ENCODE measurements around the gene MKNK1.

The MKNK1 gene

GRCh38 chr1:46522184-46522968, 81.7 kb downstream of the MKNK1 start:
- DNase-seq (ENCODE audit: low read depth): no peak

- DNase-seq (ENCODE audit: low read depth): no peak
Observed at GRCh38 chr1:46521414-46521813, 82.7 kb downstream of the MKNK1 start.

- DNase-seq (ENCODE audit: low read depth): no peak
Observed at GRCh38 chr1:46520063-46520911, 83.8 kb downstream of the MKNK1 start.

- DNase-seq (ENCODE audit: low read depth): no peak
Observed at GRCh38 chr1:46519209-46519608, 84.9 kb downstream of the MKNK1 start.

GRCh38 chr1:46517932-46518498, 86.1 kb downstream of the MKNK1 start:
- DNase-seq (ENCODE audit: low read depth): no peak

GRCh38 chr1:46517010-46517600, 87.0 kb downstream of the MKNK1 start:
- no peak for DNase-seq (ENCODE audit: low read depth)

GRCh38 chr1:46516200-46516950, 87.7 kb downstream of the MKNK1 start:
- DNase-seq (ENCODE audit: low read depth): no peak

- DNase-seq (ENCODE audit: low read depth): no peak
Observed at GRCh38 chr1:46515576-46515975, 88.5 kb downstream of the MKNK1 start.

GRCh38 chr1:46513536-46513935, 90.5 kb downstream of the MKNK1 start:
- no peak for DNase-seq (ENCODE audit: low read depth)

GRCh38 chr1:46512792-46513190, 91.3 kb downstream of the MKNK1 start:
- DNase-seq (ENCODE audit: low read depth): no peak

- no peak for DNase-seq (ENCODE audit: low read depth)
Observed at GRCh38 chr1:46512135-46512791, 91.8 kb downstream of the MKNK1 start.

- no peak for DNase-seq (ENCODE audit: low read depth)
Observed at GRCh38 chr1:46510998-46511365, 93.1 kb downstream of the MKNK1 start.

GRCh38 chr1:46510341-46510997, 93.6 kb downstream of the MKNK1 start:
- DNase-seq (ENCODE audit: low read depth): no peak

GRCh38 chr1:46508757-46509156, 95.3 kb downstream of the MKNK1 start:
- DNase-seq (ENCODE audit: low read depth): no peak

Data from T follicular helper cell (primary cell).